ENCODE results near the gene GYPE.
"Not testable (repeated sequence)": the region's sequence is repeated elsewhere in the genome, so short reads cannot be mapped to it uniquely, and the experiment has no call there.

DNA sequence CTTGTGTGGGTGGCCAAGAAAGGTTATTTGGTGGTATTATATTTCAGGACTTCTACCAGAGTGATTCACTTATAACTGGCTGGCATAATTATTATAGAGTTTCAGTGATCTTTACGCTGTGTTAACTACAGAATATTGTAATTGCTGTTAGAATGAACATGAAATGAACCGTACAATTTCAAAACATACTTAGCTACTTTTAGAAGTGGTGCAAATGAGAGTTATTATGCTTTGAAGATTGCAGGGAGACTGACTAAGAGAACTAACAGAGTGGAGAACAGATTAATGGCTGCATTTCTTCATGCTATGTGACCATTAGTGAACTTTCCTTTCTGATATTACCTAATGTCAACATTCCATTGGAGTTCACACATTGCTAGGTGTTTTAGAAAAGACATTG, 71.7 kb downstream of the GYPE start:
- TF ChIP-seq, protein P1, sequence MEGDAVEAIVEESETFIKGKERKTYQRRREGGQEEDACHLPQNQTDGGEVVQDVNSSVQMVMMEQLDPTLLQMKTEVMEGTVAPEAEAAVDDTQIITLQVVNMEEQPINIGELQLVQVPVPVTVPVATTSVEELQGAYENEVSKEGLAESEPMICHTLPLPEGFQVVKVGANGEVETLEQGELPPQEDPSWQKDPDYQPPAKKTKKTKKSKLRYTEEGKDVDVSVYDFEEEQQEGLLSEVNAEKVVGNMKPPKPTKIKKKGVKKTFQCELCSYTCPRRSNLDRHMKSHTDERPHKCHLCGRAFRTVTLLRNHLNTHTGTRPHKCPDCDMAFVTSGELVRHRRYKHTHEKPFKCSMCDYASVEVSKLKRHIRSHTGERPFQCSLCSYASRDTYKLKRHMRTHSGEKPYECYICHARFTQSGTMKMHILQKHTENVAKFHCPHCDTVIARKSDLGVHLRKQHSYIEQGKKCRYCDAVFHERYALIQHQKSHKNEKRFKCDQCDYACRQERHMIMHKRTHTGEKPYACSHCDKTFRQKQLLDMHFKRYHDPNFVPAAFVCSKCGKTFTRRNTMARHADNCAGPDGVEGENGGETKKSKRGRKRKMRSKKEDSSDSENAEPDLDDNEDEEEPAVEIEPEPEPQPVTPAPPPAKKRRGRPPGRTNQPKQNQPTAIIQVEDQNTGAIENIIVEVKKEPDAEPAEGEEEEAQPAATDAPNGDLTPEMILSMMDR (IDR thresholded peaks at IDR 0.05; ENCODE audit: insufficient read depth, low read length) = not testable (repeated sequence)
- not testable (repeated sequence) for TF ChIP-seq POLR2AphosphoS5 (IDR thresholded peaks at IDR 0.05; ENCODE audit: low read depth)
